Common myeloid progenitor, CD34-positive (primary cell): ENCODE measurements around the gene WDFY1.

Experiments
- CTCF ChIA-PET: fragments of 350-600 bp; sonication (Branson Sonifier 250); formaldehyde crosslinking; loops from one replicate; lab custom pipeline; 2021; ENCODE audit warnings: antibody characterized with exemption; lab: Charles Lee
- POLR2A ChIA-PET: fragments of 350-600 bp; sonication (Branson Sonifier 250); formaldehyde crosslinking; loops from one replicate; lab custom pipeline; 2021; ENCODE audit warnings: antibody characterized with exemption; lab: Charles Lee
- DNase-seq, 3 donors: peaks; one replicate each; pipeline versions ENCODE4 v3.0.0 to v3.0.0-alpha.2; 2013
- H3K27ac ChIP-seq, 2 experiments: 1 replicate in 1 of 2; 2 replicates in 1 of 2; pipeline ENCODE4 v1.7.0; 2013; ENCODE audit warnings: inconsistent platforms in 2 of 2, low read length in 2 of 2, mild to moderate bottlenecking in 2 of 2, low read depth in 1 of 2, moderate library complexity in 1 of 2; ENCODE audit not compliant: severe bottlenecking in 2 of 2, insufficient read depth in 1 of 2, poor library complexity in 1 of 2
- H3K27me3 ChIP-seq, 5 experiments: replicated peaks in 2 of 5; 1 replicate in 3 of 5; 2 replicates in 2 of 5; pipeline versions ENCODE4 v1.6.1 to v1.7.0; 2013; ENCODE audit warnings: low read length in 4 of 5, mild to moderate bottlenecking in 2 of 5, moderate library complexity in 2 of 5, inconsistent platforms in 1 of 5; ENCODE audit not compliant: insufficient read depth in 5 of 5, control insufficient read depth in 4 of 5
- H3K36me3 ChIP-seq, 4 experiments: 1 replicate in 2 of 4; 2 replicates in 2 of 4; pipeline versions ENCODE4 v1.6.1 to v1.7.0; 2013; ENCODE audit warnings: low read length in 3 of 4, control low read depth in 1 of 4, mild to moderate bottlenecking in 1 of 4; ENCODE audit not compliant: control insufficient read depth in 4 of 4, insufficient read depth in 4 of 4
- H3K4me1 ChIP-seq, 4 experiments: 1 replicate in 3 of 4; 2 replicates in 1 of 4; pipeline versions ENCODE4 v1.6.1 to v1.7.1; 2013; ENCODE audit warnings: low read length in 3 of 4, mild to moderate bottlenecking in 3 of 4, control low read depth in 1 of 4, inconsistent platforms in 1 of 4, moderate library complexity in 1 of 4; ENCODE audit not compliant: control insufficient read depth in 4 of 4, insufficient read depth in 4 of 4; ENCODE audit errors: control extremely low read depth in 1 of 4
- H3K4me3 ChIP-seq, 7 experiments: 1 replicate in 4 of 7; 2 replicates in 3 of 7; pipeline versions ENCODE4 v1.5.1 to v1.7.0; 2013; ENCODE audit warnings: mild to moderate bottlenecking in 7 of 7, low read length in 6 of 7, moderate library complexity in 6 of 7, inconsistent platforms in 2 of 7, low read depth in 2 of 7, control low read depth in 1 of 7; ENCODE audit not compliant: insufficient read depth in 4 of 7, control insufficient read depth in 1 of 7; ENCODE audit errors: extremely low read depth in 1 of 7
- H3K9me3 ChIP-seq, 5 experiments: 1 replicate in 4 of 5; 2 replicates in 1 of 5; pipeline versions ENCODE4 v1.6.1 to v1.7.1; 2013; ENCODE audit warnings: low read length in 4 of 5, mild to moderate bottlenecking in 2 of 5, inconsistent platforms in 1 of 5, low read depth in 1 of 5, moderate library complexity in 1 of 5; ENCODE audit not compliant: control insufficient read depth in 4 of 5, insufficient read depth in 2 of 5; ENCODE audit errors: control extremely low read depth in 1 of 5
- WGBS: methylation state at CpG from one replicate; pipeline ENCODE4 v1.1.5; 2013; ENCODE audit not compliant: insufficient coverage; 5-methylcytosine and 5-hydroxymethylcytosine counted together

Gene WDFY1

DNA sequence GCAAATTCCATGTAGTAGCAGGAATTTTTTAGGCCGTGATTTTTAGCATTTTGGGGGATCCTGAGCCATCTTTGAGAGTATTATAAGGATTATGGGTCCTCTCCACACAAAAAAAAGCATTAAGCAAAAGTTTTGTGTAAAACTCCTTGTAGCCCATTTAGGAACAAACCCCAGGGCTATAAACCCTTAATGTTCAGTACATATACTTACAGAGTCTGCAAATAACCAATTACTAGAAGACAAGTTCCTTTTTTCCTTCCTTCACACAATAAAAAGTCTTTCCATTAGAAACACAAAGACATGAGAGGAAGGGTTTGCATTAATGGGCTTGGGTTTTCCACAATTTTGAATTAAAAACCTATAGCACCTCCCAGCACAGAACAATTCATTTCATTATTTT lies 44.6 kb downstream of the WDFY1 start:
- Histone ChIP-seq H3K27me3 (no peaks in the 10 kb centered on the region), H3K4me1 (peaks cover 0 to 4% (median 0%) of the 10 kb centered on the region in 4 experiments), H3K9me3 (no peaks in the 10 kb centered on the region), H3K27ac (no peak overlapping the region), H3K36me3 (peaks cover 7 to 36% (median 26%) of the 10 kb centered on the region in 4 experiments), H3K4me3 (no peak overlapping the region)
- no peak for DNase-seq
- 100% methylated on average over 1 of the region's 1 CpG for WGBS
- POLR2A ChIA-PET = no interaction called here
- CTCF ChIA-PET = interaction anchor here (1.3 kb wide), 1 partner anchor 11 kb away, joined by 5 read pairs; no protein-coding TSS in a partner anchor

DNA sequence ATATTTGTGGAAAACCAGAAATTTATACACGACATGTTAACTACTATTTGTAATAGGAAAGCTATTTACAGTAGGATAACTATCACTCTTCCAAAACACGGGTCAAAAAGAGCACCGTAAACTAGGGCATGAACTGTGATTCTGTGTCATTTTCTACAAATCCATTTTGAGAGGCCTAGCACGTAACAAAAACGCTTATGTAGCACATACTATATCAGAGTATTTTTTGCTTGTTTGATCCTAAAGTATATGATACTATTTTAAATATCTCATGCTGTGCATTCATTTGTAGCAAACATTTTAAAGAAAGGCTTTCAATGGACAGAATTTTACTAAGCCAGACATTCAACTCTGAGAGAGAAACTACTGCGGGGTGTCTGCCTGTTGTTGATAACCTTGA lies 45.1 kb downstream of the WDFY1 start:
- peaks cover 6 to 40% (median 27%) of the 10 kb centered on the region in 4 experiments for H3K36me3 ChIP-seq
- ChIA-PET CTCF (no interaction called here), POLR2A (no interaction called here)
- H3K4me1 ChIP-seq = peaks cover 0 to 4% (median 0%) of the 10 kb centered on the region in 4 experiments
- no peaks in the 10 kb centered on the region for H3K27me3 ChIP-seq
- 93% methylated on average over 3 of the region's 6 CpGs for WGBS
- H3K9me3 ChIP-seq = no peaks in the 10 kb centered on the region
- DNase-seq = no peak
- no peak overlapping the region for H3K27ac ChIP-seq
- no peak overlapping the region for H3K4me3 ChIP-seq

DNA sequence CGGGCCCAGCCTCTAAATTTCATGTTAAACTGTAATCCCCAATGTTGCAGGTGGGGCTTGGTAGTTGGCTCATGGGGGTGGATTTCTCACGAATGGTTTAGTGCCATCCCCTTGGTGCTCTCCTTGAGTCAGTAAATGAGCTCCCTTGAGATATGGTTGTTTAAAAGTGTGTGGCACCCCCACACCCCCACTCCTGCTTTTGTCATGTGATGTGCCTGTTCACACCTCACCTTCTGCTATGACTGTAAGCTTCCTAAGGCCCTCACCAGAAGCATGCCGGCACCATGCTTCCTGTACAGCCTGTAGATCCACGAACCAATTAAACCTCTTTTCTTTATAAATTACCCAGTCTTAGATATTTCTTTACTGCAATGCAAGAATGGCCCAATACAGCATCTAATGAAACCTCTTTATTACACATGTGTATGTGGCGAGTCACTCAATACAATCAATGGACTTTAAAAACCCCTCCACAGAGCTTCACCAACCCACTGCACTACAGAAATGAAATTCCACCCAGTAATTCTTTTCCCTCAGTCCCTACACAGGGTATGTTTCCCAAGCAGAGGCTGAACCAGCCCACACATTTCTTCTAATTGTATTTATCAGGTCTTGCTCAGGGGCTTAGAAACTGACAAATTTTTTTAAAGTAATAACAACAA lies 47.3 kb downstream of the WDFY1 start:
- Histone ChIP-seq H3K4me1 (peaks cover 0 to 4% (median 0%) of the 10 kb centered on the region in 4 experiments), H3K9me3 (no peaks in the 10 kb centered on the region), H3K27ac (no peak overlapping the region), H3K27me3 (no peaks in the 10 kb centered on the region), H3K4me3 (no peak overlapping the region), H3K36me3 (peaks cover 5 to 51% (median 39%) of the 10 kb centered on the region in 4 experiments)
- no peak for DNase-seq
- 97% methylated on average over 4 of the region's 5 CpGs for WGBS
- ChIA-PET POLR2A (no interaction called here), CTCF (no interaction called here)

DNA sequence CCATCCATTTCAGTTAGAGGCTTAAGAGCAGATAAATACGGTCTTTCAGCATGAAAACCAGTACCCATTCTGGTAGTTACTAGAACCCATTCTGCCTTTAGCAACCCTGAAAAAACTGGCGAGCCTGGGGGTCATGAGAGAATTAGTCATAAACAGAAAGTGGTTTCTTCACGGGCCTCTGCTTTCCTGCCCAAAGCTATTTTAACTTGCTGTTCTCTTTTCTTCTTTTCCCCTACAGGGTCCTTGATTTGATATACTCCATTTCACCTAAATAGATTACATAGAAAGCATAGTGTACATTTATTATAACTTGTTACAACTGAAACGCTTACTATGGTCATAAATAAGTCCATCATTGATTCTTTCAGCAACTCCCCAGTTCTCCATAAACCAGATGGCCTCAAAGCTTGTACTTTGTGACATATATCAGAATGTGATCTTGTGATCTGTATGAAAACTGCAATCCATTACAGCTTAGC lies 48.3 kb downstream of the WDFY1 start:
- H3K27me3 ChIP-seq = no peaks in the 10 kb centered on the region
- peak; percentile 15 to 41 (median 23) for DNase-seq
- 86% methylated on average over 1 of the region's 4 CpGs for WGBS
- ChIA-PET CTCF (no interaction called here), POLR2A (no interaction called here)
- H3K4me1 ChIP-seq = peaks cover 0 to 4% (median 0%) of the 10 kb centered on the region in 4 experiments
- no peak overlapping the region for H3K27ac ChIP-seq
- peaks cover 5 to 57% (median 37%) of the 10 kb centered on the region in 4 experiments for H3K36me3 ChIP-seq
- H3K4me3 ChIP-seq = no peak overlapping the region
- H3K9me3 ChIP-seq = no peaks in the 10 kb centered on the region

DNA sequence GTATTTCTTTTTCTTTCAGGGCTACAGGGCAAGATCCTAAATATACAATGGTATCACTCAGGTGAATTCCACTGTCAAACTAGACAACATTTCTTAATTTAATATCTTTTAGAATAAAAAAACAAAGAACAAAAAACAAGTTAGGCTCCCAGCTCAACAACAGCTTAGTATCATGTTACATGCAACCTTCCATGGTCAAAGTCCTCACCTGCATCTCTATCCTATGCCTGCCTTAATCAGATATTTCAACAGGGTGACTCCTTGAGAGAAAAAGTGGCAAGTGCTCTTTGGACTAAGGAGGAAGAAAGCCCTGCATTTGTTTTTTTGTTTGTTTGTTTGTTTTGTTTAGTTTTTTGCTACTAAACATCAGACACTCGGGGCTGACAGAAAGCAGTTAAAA lies 50.2 kb downstream of the WDFY1 start:
- peaks cover 2 to 47% (median 27%) of the 10 kb centered on the region in 4 experiments for H3K36me3 ChIP-seq
- DNase-seq = no peak
- no peak overlapping the region for H3K27ac ChIP-seq
- 100% methylated on average over 1 of the region's 1 CpG for WGBS
- H3K4me1 ChIP-seq = peaks cover 0 to 4% (median 0%) of the 10 kb centered on the region in 4 experiments
- ChIA-PET POLR2A (no interaction called here), CTCF (no interaction called here)
- no peak overlapping the region for H3K4me3 ChIP-seq
- no peaks in the 10 kb centered on the region for H3K9me3 ChIP-seq
- H3K27me3 ChIP-seq = no peaks in the 10 kb centered on the region

DNA sequence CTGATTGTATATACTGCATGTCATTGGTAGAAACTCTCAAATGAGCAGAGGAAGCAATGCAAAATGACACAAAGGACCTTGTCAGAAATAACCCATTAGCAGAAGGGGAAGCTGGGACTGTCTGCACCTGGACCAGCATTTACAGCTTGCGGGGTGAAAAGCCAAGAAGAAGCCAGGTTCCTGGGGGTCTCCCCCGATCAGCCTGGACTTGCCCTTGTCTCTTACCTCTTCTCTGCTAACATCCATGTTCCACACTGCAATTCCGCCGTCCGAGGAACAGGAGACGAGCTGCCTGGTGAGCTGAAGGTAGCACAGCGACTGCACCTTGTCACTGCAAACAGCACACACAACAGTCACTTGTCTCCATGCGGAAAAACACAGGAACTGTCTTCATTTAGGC lies 51.1 kb downstream of the WDFY1 start:
- WGBS = 99% methylated on average over 8 of the region's 8 CpGs
- H3K27ac ChIP-seq = no peak overlapping the region
- CTCF ChIA-PET = no interaction called here
- no peak for DNase-seq
- POLR2A ChIA-PET = no interaction called here
- no peak overlapping the region for H3K4me3 ChIP-seq
- H3K4me1 ChIP-seq = peaks cover 0 to 4% (median 0%) of the 10 kb centered on the region in 4 experiments
- H3K36me3 ChIP-seq = peaks cover 2 to 54% (median 33%) of the 10 kb centered on the region in 4 experiments
- H3K9me3 ChIP-seq = no peaks in the 10 kb centered on the region
- H3K27me3 ChIP-seq = no peaks in the 10 kb centered on the region

DNA sequence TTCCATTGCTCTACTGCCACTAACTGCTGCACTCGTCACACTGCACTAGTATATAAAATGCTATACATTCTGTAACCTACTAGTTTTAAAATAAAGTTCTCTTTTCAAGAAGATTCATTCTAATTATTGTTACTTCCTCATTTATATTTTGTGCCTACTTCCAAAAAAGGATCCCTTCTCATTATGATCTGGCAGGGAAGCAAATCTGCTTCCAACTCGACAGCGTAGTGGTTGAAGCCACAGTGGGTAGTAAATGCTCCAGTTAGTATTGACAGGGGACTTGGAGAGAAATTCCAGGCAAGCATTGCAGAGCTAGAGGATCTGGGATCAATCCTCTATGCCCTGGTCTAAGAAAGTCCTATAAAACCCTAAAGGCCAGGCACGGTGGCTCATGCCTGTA lies 54.4 kb downstream of the WDFY1 start:
- Histone ChIP-seq H3K4me1 (no peaks in the 10 kb centered on the region), H3K27me3 (no peaks in the 10 kb centered on the region), H3K27ac (no peak overlapping the region), H3K9me3 (no peaks in the 10 kb centered on the region), H3K4me3 (no peak overlapping the region), H3K36me3 (peaks cover 2 to 47% (median 28%) of the 10 kb centered on the region in 4 experiments)
- 52% methylated on average over 3 of the region's 4 CpGs for WGBS
- ChIA-PET CTCF (interaction anchor here (0.6 kb wide), 1 partner anchor 206 kb away, joined by 3 read pairs; no protein-coding TSS in a partner anchor), POLR2A (no interaction called here)
- no peak for DNase-seq
